Heart left ventricle (tissue), 13 donors: ENCODE results near the gene ZNF76.

ENCODE experiments used
- POLR2A ChIP-seq, 2 donors: fragments of 450-650 bp; IDR thresholded peaks; one replicate each; pipeline ENCODE4 v1.6.1; 2017; ENCODE audit warnings: antibody characterized with exemption in 2 of 2, mild to moderate bottlenecking in 2 of 2, moderate library complexity in 2 of 2
- TF ChIP-seq, protein P1 (sequence below), 12 donors: fragments of 200-600 bp; sonication (generic) in 4 of 12; IDR thresholded peaks; one replicate each; pipeline versions ENCODE4 v1.5.0 to v1.8.0; 2018 to 2022; ENCODE audit warnings: antibody characterized with exemption in 12 of 12, mild to moderate bottlenecking in 5 of 12
- donor health status: ischemic (EF 13 %, LVEDD 7.1; RV severe dilation, severe dysfunction).
- donor health status: DM: no; HTN: yes; CAD: no.
- donor health status: DM: no; HTN: no; CAD: no.
- donor health status: ischemic (EF 25% LVEDD 6.9; RV normal size, moderate dysfunction).
- donor health status: ischemic (EF 25% LVEDD 5.7; RV mildly dilated, moderate dysfunction).
- donor health status: ischemic (EF 35%, LVEDD 5.7; RV mildly dilated, moderate dysfunction).
- donor health status: nonischemic (EF 11% LVEDD 7.7; RV severe dilation, severe dysfunction).
- donor health status: DM: yes; HTN: yes; CAD: no.
- donor health status: PGD.
- donor health status: ischemic (EF 29% LVEDD 5.4; RV normal size, mild dysfunction).
- donor health status: nonischemic (EF 23%, LVEDD 6.1; RV moderate dilation, normal function).

DNA sequence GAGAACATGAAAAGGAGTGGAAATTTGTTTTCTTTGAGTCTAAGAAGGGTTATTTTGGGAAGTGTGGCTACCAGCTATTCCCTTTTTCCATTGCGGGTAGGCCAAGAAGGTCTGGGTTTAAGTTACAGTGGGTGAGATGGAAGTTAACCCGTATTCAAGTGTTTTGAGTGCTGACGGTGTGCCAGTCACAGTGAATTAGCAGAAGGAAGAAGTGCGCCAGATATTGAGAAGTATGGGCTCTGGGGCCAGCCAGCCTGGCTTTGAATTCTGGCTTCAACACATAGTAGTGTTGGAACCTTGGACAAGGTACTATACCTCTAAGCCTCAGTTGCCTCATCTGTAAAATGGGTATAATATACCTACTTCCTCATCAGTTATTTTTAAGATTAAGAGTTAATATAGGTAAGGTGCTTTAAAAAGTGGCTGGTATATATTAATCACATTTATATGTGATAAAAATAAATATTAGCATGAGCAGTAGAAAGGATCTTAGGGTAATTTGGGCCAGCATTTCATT is 16.3 kb downstream of the ZNF76 start:
- no peak for TF ChIP-seq POLR2A (IDR thresholded peaks at IDR 0.05)
- TF ChIP-seq, protein P1, sequence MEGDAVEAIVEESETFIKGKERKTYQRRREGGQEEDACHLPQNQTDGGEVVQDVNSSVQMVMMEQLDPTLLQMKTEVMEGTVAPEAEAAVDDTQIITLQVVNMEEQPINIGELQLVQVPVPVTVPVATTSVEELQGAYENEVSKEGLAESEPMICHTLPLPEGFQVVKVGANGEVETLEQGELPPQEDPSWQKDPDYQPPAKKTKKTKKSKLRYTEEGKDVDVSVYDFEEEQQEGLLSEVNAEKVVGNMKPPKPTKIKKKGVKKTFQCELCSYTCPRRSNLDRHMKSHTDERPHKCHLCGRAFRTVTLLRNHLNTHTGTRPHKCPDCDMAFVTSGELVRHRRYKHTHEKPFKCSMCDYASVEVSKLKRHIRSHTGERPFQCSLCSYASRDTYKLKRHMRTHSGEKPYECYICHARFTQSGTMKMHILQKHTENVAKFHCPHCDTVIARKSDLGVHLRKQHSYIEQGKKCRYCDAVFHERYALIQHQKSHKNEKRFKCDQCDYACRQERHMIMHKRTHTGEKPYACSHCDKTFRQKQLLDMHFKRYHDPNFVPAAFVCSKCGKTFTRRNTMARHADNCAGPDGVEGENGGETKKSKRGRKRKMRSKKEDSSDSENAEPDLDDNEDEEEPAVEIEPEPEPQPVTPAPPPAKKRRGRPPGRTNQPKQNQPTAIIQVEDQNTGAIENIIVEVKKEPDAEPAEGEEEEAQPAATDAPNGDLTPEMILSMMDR (IDR thresholded peaks at IDR 0.05): no peak
